Measurements from ENCODE around the gene SEMA4D. TPM values are rescaled to one million over a fixed set of nuclear protein-coding genes. Genes with fewer than 3 reads are reported as not detected.

The SEMA4D gene
- total RNA-seq, 4 donors from 2014 or later: 13.4 to 27.3 (median 24.8) TPM

GRCh38 chr9:89505048-89505447 is 7.1 kb upstream of the SEMA4D start:
- Histone ChIP-seq H3K4me1 (no peaks in the 10 kb centered on the region), H3K4me3 (no peak overlapping the region), H3K9me3 (no peaks in the 10 kb centered on the region), H3K36me3 (no peaks in the 10 kb centered on the region), H3K27me3 (no peaks in the 10 kb centered on the region), H3K27ac (no peak overlapping the region)
- no peak for DNase-seq (ENCODE audit: low spot score in 2 of 2)
- TF ChIP-seq CTCF (IDR thresholded peaks at IDR 0.05): no peak
- TF ChIP-seq EP300 (IDR thresholded peaks at IDR 0.05): no peak
- no peak for TF ChIP-seq POLR2A (IDR thresholded peaks at IDR 0.05)

GRCh38 chr9:89502671-89503070 is 4.8 kb upstream of the SEMA4D start:
- H3K27me3 ChIP-seq: no peaks in the 10 kb centered on the region
- no peak overlapping the region for H3K4me3 ChIP-seq
- peaks cover 0 to 10% (median 3%) of the 10 kb centered on the region in 4 donors for H3K4me1 ChIP-seq
- WGBS, 2 donors: 58 to 59% methylated on average over 5 of the region's 5 CpGs
- H3K36me3 ChIP-seq: no peaks in the 10 kb centered on the region
- TF ChIP-seq EP300 (IDR thresholded peaks at IDR 0.05) (no peak), POLR2A (IDR thresholded peaks at IDR 0.05) (no peak), CTCF (IDR thresholded peaks at IDR 0.05) (no peak)
- no peaks in the 10 kb centered on the region for H3K9me3 ChIP-seq
- H3K27ac ChIP-seq: no peak overlapping the region
- DNase-seq (ENCODE audit: low spot score in 2 of 2): no peak

GRCh38 chr9:89502038-89502601 is 4.2 kb upstream of the SEMA4D start:
- 85 to 87% methylated on average over 6 of the region's 6 CpGs for WGBS, 2 donors
- Histone ChIP-seq H3K9me3 (no peaks in the 10 kb centered on the region), H3K27ac (no peak overlapping the region), H3K4me3 (no peak overlapping the region), H3K27me3 (no peaks in the 10 kb centered on the region), H3K4me1 (peaks cover 0 to 10% (median 4%) of the 10 kb centered on the region in 4 donors), H3K36me3 (no peaks in the 10 kb centered on the region)
- DNase-seq (ENCODE audit: low spot score in 2 of 2): no peak
- TF ChIP-seq POLR2A (IDR thresholded peaks at IDR 0.05): no peak
- no peak for TF ChIP-seq EP300 (IDR thresholded peaks at IDR 0.05)
- TF ChIP-seq CTCF (IDR thresholded peaks at IDR 0.05): no peak

DNA sequence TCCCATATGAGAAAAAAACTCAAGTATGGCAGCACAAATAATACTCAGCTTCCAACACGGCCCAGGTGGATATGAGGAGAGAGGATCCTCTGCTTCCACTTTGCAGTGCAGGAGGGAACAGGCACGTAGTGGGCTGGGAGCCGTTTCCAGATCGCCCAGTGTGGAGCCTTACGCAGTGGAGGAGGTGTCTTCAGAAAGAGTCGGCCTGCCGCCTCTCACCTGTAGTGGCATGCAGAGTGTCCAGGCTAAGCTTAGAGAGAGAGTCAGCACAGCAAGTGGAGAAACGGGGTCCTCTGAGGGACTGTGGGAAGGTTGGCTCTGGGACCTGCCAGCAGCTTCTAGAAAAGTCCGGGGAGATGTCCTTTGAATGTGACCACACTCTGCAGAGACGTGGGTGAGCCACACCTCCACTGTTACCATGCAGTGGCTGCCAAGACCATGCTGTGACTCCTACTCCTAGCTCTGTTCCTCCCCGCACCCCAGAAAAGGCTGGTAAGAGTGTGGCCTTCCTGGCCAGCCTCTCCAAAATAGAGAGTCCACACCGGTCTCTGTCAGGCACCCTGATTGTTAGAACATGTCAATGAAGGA is 3.5 kb upstream of the SEMA4D start:
- Histone ChIP-seq H3K27ac (no peak overlapping the region), H3K27me3 (no peaks in the 10 kb centered on the region), H3K9me3 (no peaks in the 10 kb centered on the region), H3K4me3 (no peak overlapping the region), H3K4me1 (peaks cover 0 to 15% (median 9%) of the 10 kb centered on the region in 4 donors), H3K36me3 (no peaks in the 10 kb centered on the region)
- TF ChIP-seq EP300 (IDR thresholded peaks at IDR 0.05) (no peak), CTCF (IDR thresholded peaks at IDR 0.05) (no peak), POLR2A (IDR thresholded peaks at IDR 0.05) (no peak)
- WGBS, 2 donors: 77 to 83% methylated on average over 12 of the region's 12 CpGs
- no peak for DNase-seq (ENCODE audit: low spot score in 2 of 2)

DNA sequence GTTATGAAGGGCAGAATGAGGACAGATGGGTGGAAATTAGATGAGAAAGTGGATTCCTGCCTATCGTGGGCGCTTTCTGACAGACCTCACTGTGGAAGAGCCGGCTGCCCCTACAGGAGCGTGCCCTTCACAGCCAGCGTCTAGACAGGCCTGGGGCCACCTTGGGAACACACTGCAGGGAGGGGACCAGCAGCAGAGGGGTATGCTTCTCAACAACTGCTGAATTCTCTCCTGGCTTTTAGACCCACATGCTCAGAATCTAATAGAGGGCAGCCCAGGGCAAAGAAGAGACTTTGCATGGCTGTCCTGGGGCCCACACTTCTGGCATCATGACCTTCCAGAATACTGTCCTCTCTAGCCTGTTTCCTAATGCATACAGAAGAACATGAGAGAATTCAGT is 2.1 kb upstream of the SEMA4D start:
- no peak for DNase-seq (ENCODE audit: low spot score in 2 of 2)
- H3K4me3 ChIP-seq: no peak overlapping the region
- WGBS, 2 donors: 80 to 82% methylated on average over 5 of the region's 5 CpGs
- H3K27me3 ChIP-seq: no peaks in the 10 kb centered on the region
- no peak overlapping the region for H3K27ac ChIP-seq
- no peak for TF ChIP-seq POLR2A (IDR thresholded peaks at IDR 0.05)
- TF ChIP-seq EP300 (IDR thresholded peaks at IDR 0.05): no peak
- no peak for TF ChIP-seq CTCF (IDR thresholded peaks at IDR 0.05)
- no peaks in the 10 kb centered on the region for H3K36me3 ChIP-seq
- H3K9me3 ChIP-seq: no peaks in the 10 kb centered on the region
- H3K4me1 ChIP-seq: peaks cover 0 to 29% (median 17%) of the 10 kb centered on the region in 4 donors
